HG02678 (cell line): ENCODE data around the gene ASB8.

Source experiments
- ATAC-seq: cut with Tn5 transposase; IDR thresholded peaks from one replicate; pipeline ENCODE4 v1.9.1; 2021; ENCODE audit warnings: mild to moderate bottlenecking, moderate library complexity; ENCODE audit not compliant: unreplicated experiment

Gene ASB8

GRCh38 chr12:48106681-48107613 is 50.4 kb downstream of the ASB8 start:
- no peak for ATAC-seq

GRCh38 chr12:48105867-48106680 is 51.2 kb downstream of the ASB8 start, which contains the start of gene SENP1:
Gene SENP1 (minus strand): TSS chr12:48106079. CDS start chr12:48101472, 4,607 bp downstream.
- ATAC-seq = peak; percentile 76

GRCh38 chr12:48105321-48105866 is 51.9 kb downstream of the ASB8 start:
- ATAC-seq = peak; percentile 25

- no peak for ATAC-seq
Measured at GRCh38 chr12:48104531-48104930, 52.8 kb downstream of the ASB8 start.
